SH-SY5Y (cell line): ENCODE data around the gene DNAH17.

Experiments used
- GATA2 ChIP-seq: IDR thresholded peaks from 2 replicates; pipeline ENCODE4 v1.6.1; 2011; ENCODE audit warnings: mild to moderate bottlenecking, low read depth, low read length
- GATA3 ChIP-seq: IDR thresholded peaks from 2 replicates; pipeline ENCODE4 v1.6.1; 2011; ENCODE audit warnings: low read depth, mild to moderate bottlenecking, low read length, moderate library complexity

GRCh38 chr17:78608804-78609186, 31.6 kb upstream of the DNAH17 start:
- no peak for TF ChIP-seq GATA2
- no peak for TF ChIP-seq GATA3
